Measurements from ENCODE around the gene MYDGF.

The MYDGF gene

DNA sequence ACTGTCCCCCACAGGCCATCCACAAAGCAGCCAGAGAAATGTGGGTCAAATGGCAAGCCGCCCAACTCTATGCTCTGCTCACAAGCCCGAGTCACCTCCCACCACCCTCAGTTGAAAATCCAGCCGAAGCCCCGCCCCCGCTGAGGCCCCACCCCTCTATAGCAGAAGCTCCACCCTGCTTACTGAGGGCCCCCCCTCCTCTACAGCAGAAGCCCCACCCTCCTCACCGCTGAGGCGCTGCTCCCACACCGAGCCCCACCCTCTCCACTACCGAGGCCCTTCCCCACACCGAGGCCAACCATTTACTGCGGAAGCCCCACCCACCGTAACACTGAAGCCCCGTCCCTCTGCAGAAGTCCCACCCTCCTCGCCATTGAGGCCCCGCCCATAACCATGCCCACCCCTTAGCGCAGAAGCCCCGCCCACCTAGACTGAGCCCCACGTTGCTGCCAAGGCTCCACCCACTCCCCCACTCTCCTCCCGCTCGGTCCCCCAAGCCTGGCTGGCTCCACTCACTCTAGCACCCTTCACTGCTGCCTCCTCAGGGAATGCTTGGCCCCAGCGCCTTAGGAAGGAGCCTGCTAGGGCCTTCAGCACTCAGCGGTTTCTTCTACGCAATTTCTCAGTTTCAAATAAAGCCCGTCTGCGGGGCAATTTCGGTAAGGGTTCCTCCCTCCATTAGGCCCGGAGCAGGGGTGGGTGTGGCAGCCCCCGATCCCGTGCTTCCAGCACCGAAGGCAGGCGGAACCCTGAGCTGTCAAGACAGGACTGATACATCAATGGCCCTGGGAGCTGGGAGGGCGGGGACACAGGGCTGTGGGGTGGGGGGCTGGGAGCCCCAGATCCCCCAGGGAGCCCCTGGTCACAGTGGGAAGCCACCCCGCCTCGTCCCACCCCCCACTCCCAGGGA, 9.0 kb upstream of the MYDGF start:
- ChIA-PET POLR2A (interaction anchor here (0.5 kb wide), 1 partner anchor 36 kb away, joined by 6 read pairs; no protein-coding TSS in a partner anchor), CTCF (no interaction called here)
- no peaks in the 10 kb centered on the region for H3K4me1 ChIP-seq (ENCODE audit: control insufficient read depth, insufficient read depth, low read length)
- no peaks in the 10 kb centered on the region for H3K9me3 ChIP-seq (ENCODE audit: control insufficient read depth, insufficient read depth, low read depth, low read length)
- H3K27ac ChIP-seq (ENCODE audit: extremely low read depth, low read depth, low read length) = no peak overlapping the region
- H3K4me3 ChIP-seq (ENCODE audit: low read depth, low read length) = no peak overlapping the region
- peaks cover 0 to 39% of the 10 kb centered on the region in 2 experiments; a peak in 2 of 3 replicates for H3K36me3 ChIP-seq (ENCODE audit: control insufficient read depth in 2 of 2, insufficient read depth in 1 of 2, low read length in 2 of 2)
- TF ChIP-seq ZNF155 (tag by site-specific recombination; IDR thresholded peaks at IDR 0.05) = no peak
- TF ChIP-seq, protein P1, sequence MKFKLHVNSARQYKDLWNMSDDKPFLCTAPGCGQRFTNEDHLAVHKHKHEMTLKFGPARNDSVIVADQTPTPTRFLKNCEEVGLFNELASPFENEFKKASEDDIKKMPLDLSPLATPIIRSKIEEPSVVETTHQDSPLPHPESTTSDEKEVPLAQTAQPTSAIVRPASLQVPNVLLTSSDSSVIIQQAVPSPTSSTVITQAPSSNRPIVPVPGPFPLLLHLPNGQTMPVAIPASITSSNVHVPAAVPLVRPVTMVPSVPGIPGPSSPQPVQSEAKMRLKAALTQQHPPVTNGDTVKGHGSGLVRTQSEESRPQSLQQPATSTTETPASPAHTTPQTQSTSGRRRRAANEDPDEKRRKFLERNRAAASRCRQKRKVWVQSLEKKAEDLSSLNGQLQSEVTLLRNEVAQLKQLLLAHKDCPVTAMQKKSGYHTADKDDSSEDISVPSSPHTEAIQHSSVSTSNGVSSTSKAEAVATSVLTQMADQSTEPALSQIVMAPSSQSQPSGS (tag by site-specific recombination; IDR thresholded peaks at IDR 0.05; ENCODE audit: low read depth) = no peak
- TF ChIP-seq, protein P2, sequence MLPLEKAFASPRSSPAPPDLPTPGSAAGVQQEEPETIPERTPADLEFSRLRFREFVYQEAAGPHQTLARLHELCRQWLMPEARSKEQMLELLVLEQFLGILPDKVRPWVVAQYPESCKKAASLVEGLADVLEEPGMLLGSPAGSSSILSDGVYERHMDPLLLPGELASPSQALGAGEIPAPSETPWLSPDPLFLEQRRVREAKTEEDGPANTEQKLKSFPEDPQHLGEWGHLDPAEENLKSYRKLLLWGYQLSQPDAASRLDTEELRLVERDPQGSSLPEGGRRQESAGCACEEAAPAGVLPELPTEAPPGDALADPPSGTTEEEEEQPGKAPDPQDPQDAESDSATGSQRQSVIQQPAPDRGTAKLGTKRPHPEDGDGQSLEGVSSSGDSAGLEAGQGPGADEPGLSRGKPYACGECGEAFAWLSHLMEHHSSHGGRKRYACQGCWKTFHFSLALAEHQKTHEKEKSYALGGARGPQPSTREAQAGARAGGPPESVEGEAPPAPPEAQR (tag by site-specific recombination; IDR thresholded peaks at IDR 0.05) = no peak
- TF ChIP-seq, protein P3, sequence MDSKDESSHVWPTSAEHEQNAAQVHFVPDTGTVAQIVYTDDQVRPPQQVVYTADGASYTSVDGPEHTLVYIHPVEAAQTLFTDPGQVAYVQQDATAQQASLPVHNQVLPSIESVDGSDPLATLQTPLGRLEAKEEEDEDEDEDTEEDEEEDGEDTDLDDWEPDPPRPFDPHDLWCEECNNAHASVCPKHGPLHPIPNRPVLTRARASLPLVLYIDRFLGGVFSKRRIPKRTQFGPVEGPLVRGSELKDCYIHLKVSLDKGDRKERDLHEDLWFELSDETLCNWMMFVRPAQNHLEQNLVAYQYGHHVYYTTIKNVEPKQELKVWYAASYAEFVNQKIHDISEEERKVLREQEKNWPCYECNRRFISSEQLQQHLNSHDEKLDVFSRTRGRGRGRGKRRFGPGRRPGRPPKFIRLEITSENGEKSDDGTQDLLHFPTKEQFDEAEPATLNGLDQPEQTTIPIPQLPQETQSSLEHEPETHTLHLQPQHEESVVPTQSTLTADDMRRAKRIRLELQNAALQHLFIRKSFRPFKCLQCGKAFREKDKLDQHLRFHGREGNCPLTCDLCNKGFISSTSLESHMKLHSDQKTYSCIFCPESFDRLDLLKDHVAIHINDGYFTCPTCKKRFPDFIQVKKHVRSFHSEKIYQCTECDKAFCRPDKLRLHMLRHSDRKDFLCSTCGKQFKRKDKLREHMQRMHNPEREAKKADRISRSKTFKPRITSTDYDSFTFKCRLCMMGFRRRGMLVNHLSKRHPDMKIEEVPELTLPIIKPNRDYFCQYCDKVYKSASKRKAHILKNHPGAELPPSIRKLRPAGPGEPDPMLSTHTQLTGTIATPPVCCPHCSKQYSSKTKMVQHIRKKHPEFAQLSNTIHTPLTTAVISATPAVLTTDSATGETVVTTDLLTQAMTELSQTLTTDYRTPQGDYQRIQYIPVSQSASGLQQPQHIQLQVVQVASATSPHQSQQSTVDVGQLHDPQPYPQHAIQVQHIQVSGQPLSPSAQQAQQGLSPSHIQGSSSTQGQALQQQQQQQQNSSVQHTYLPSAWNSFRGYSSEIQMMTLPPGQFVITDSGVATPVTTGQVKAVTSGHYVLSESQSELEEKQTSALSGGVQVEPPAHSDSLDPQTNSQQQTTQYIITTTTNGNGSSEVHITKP (tag by site-specific recombination; IDR thresholded peaks at IDR 0.05) = no peak
- TF ChIP-seq BCL11B (tag by site-specific recombination; IDR thresholded peaks at IDR 0.05; ENCODE audit: low read depth) = no peak
- TF ChIP-seq ZXDB (tag by site-specific recombination; IDR thresholded peaks at IDR 0.05) = no peak
- TF ChIP-seq ZNF248 (tag by site-specific recombination; IDR thresholded peaks at IDR 0.05) = no peak
- TF ChIP-seq KLF16 (tag by site-specific recombination; IDR thresholded peaks at IDR 0.05) = no peak
- peak; percentile 73 for TF ChIP-seq SP2 (tag by site-specific recombination; IDR thresholded peaks at IDR 0.05)
- TF ChIP-seq ZBTB48 (tag by site-specific recombination; IDR thresholded peaks at IDR 0.05) = no peak
- no peak for TF ChIP-seq ZFP69B (tag by site-specific recombination; IDR thresholded peaks at IDR 0.05)
- no peak for TF ChIP-seq GLIS1 (tag by site-specific recombination; IDR thresholded peaks at IDR 0.05)
- no peak for TF ChIP-seq KLF10 (tag by site-specific recombination; IDR thresholded peaks at IDR 0.05)
- TF ChIP-seq, protein P4, sequence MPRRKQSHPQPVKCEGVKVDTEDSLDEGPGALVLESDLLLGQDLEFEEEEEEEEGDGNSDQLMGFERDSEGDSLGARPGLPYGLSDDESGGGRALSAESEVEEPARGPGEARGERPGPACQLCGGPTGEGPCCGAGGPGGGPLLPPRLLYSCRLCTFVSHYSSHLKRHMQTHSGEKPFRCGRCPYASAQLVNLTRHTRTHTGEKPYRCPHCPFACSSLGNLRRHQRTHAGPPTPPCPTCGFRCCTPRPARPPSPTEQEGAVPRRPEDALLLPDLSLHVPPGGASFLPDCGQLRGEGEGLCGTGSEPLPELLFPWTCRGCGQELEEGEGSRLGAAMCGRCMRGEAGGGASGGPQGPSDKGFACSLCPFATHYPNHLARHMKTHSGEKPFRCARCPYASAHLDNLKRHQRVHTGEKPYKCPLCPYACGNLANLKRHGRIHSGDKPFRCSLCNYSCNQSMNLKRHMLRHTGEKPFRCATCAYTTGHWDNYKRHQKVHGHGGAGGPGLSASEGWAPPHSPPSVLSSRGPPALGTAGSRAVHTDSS (tag by site-specific recombination; IDR thresholded peaks at IDR 0.05) = no peak
- no peak for TF ChIP-seq ZNF433 (tag by site-specific recombination; IDR thresholded peaks at IDR 0.05; ENCODE audit: low read depth)
- TF ChIP-seq ZNF792 (tag by site-specific recombination; IDR thresholded peaks at IDR 0.05) = no peak
- TF ChIP-seq ZIC2 (tag by site-specific recombination; IDR thresholded peaks at IDR 0.05) = no peak
- TF ChIP-seq, protein P5, sequence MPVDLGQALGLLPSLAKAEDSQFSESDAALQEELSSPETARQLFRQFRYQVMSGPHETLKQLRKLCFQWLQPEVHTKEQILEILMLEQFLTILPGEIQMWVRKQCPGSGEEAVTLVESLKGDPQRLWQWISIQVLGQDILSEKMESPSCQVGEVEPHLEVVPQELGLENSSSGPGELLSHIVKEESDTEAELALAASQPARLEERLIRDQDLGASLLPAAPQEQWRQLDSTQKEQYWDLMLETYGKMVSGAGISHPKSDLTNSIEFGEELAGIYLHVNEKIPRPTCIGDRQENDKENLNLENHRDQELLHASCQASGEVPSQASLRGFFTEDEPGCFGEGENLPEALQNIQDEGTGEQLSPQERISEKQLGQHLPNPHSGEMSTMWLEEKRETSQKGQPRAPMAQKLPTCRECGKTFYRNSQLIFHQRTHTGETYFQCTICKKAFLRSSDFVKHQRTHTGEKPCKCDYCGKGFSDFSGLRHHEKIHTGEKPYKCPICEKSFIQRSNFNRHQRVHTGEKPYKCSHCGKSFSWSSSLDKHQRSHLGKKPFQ (tag by site-specific recombination; IDR thresholded peaks at IDR 0.05) = no peak
- TF ChIP-seq ZNF510 (tag by site-specific recombination; IDR thresholded peaks at IDR 0.05; ENCODE audit: insufficient replicate concordance) = no peak
- no peak for TF ChIP-seq ZNF175 (tag by site-specific recombination; IDR thresholded peaks at IDR 0.05)
- no peak for TF ChIP-seq ZNF146 (tag by site-specific recombination; IDR thresholded peaks at IDR 0.05)
- TF ChIP-seq, protein P6, sequence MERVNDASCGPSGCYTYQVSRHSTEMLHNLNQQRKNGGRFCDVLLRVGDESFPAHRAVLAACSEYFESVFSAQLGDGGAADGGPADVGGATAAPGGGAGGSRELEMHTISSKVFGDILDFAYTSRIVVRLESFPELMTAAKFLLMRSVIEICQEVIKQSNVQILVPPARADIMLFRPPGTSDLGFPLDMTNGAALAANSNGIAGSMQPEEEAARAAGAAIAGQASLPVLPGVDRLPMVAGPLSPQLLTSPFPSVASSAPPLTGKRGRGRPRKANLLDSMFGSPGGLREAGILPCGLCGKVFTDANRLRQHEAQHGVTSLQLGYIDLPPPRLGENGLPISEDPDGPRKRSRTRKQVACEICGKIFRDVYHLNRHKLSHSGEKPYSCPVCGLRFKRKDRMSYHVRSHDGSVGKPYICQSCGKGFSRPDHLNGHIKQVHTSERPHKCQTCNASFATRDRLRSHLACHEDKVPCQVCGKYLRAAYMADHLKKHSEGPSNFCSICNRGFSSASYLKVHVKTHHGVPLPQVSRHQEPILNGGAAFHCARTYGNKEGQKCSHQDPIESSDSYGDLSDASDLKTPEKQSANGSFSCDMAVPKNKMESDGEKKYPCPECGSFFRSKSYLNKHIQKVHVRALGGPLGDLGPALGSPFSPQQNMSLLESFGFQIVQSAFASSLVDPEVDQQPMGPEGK (tag by site-specific recombination; IDR thresholded peaks at IDR 0.05) = peak; percentile 41; the same call in 1 of the 2 replicates
- peak; percentile 58; the same call in 1 of the 2 replicates for TF ChIP-seq KLF9 (tag by site-specific recombination; IDR thresholded peaks at IDR 0.05; ENCODE audit: low read depth)
- no peak for TF ChIP-seq ZNF391 (tag by site-specific recombination; IDR thresholded peaks at IDR 0.05; ENCODE audit: borderline replicate concordance, low read depth)
- TF ChIP-seq ZNF37A (tag by site-specific recombination; IDR thresholded peaks at IDR 0.05) = no peak
- TF ChIP-seq KLF1 (tag by site-specific recombination; IDR thresholded peaks at IDR 0.05) = peak; percentile 89
